Measurements from ENCODE around the gene YKT6.

YKT6 gene

DNA sequence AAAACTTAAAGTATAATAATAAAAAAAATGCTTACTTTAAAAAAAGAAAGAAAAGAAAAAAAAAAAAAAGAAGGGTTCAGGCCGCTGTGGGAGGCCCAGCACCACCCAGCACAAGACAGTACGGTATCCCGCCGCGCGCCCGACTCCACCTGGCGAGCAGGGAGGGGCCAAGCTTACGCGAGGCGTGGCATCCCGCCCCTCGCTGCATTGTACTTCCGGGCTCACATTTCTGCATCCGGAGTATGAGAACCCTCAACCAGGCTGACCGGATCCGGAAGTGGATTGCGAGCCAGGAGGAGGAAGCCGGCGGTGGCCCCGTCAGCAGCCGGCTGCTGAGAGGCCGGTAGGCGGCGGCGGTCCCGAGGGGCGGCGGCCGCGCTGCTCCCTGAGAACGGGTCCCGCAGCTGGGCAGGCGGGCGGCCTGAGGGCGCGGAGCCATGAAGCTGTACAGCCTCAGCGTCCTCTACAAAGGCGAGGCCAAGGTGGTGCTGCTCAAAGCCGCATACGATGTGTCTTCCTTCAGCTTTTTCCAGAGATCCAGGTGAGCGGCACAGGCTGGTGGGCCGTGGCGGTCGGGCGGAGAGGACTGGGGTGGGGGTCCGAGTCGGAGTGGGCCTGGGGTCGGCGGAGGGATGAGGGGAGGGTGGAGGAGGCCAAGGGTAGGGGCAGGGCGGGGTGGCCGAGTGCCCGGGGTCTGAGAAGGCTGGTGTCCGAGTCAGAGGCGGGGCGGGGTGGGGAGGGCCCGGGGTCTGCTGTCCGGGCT, at the start of gene YKT6:
Gene YKT6 (plus strand): TSS at position 280 of the 763 bp plus-strand sequence. CDS start 158 bp downstream, at position 438.
- ATAC-seq (peak; percentile 99), DNase-seq (peak; percentile 91 to 97)
- peaks cover 37% of the 10 kb centered on the region for H3K4me1 Mint-ChIP-seq
- peak within 1 kb of the TSS; percentile 85 to 93 for H3K4me3 Mint-ChIP-seq
- peak within 1 kb of the TSS; percentile 94 to 96 for H3K27ac Mint-ChIP-seq
- H3K9me3 Mint-ChIP-seq: no peaks in the 10 kb centered on the region
- H3K27me3 Mint-ChIP-seq: peaks cover 8% of the 10 kb centered on the region

DNA sequence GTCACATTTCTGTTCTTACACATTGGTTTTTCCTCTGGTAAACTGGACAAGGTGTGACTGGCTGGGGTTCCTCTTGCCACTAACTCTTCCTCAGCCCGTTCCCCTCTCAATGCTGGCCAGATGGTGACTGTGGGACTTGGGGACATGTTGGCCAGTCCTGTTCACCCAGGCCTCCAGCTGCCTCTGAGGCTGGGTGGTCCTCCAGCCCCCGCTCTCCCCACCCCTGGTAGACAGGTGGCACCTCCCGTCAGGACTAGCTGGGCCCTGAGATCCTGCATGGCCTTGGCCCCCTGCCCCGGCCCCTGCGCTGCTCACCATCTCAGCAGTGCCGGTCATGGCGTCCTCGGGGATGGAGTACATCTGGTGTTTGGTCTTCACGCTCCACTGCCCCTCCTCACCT, 48.8 kb upstream of the YKT6 start:
- Mint-ChIP-seq H3K4me1 (no peaks in the 10 kb centered on the region), H3K27ac (no peak overlapping the region), H3K4me3 (no peak overlapping the region), H3K9me3 (no peaks in the 10 kb centered on the region), H3K27me3 (no peaks in the 10 kb centered on the region)
- DNase-seq (no peak), ATAC-seq (no peak)

DNA sequence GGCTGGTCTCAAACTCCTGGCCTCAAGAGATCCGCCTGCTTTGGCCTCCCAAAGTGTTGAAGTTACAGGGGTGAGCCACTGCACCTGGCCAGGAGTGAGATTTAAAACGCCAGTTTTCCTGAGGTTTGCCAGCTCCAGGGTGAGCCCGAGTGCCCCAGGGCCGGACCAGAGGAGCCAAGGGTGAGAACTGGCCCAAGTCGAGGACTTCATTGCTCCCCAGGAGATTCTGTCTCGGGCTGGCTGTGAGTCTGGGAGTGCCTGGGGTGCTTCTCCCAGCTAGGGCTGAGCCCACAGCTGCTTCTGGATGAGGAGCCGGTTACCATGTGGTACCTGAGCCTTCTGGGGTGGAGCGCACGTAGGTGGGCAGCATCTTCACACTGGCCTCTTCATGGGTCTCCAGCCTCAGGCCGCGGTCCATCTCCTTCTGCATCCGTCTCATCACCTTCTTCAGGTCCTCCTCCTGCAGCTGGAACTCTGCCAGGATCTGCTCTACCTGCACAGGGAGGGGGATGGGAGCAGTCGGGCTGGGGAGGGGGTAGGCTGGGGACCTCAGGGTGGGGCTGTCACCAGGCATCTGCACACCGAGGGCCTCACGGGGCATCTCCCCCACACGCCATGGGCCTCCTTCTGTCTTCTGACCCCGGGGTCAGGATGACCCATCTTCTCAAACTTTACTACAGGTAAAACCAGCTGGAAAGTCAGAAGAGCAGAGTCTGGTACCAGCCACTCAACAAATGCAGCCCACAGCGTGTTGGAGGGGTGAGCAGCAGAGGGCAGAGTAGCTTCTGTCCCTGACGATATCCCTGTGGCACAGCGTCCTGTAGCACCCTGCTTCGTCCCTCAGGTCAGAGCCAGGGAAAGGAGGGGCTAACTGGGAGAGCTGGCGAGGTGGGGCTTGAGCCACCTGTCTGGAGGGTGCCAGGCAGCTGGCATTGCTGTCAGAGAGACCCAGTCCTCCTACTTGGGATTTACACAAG, 47.5 kb upstream of the YKT6 start:
- H3K4me3 Mint-ChIP-seq: no peak overlapping the region
- no peak overlapping the region for H3K27ac Mint-ChIP-seq
- H3K27me3 Mint-ChIP-seq: no peaks in the 10 kb centered on the region
- no peaks in the 10 kb centered on the region for H3K9me3 Mint-ChIP-seq
- no peaks in the 10 kb centered on the region for H3K4me1 Mint-ChIP-seq
- DNase-seq: no peak
- no peak for ATAC-seq

- Mint-ChIP-seq H3K27me3 (no peaks in the 10 kb centered on the region), H3K27ac (no peak overlapping the region), H3K9me3 (no peaks in the 10 kb centered on the region), H3K4me3 (no peak overlapping the region), H3K4me1 (no peaks in the 10 kb centered on the region)
- ATAC-seq (no peak), DNase-seq (no peak)
Observed at GRCh38 chr7:44153948-44154335, 46.8 kb upstream of the YKT6 start.

GRCh38 chr7:44154703-44155102, 46.1 kb upstream of the YKT6 start:
- H3K4me1 Mint-ChIP-seq: no peaks in the 10 kb centered on the region
- H3K4me3 Mint-ChIP-seq: no peak overlapping the region
- H3K27ac Mint-ChIP-seq: no peak overlapping the region
- no peak for DNase-seq
- ATAC-seq: no peak
- no peaks in the 10 kb centered on the region for H3K27me3 Mint-ChIP-seq
- H3K9me3 Mint-ChIP-seq: no peaks in the 10 kb centered on the region

- Mint-ChIP-seq H3K27ac (no peak overlapping the region), H3K4me3 (no peak overlapping the region), H3K4me1 (no peaks in the 10 kb centered on the region), H3K9me3 (no peaks in the 10 kb centered on the region), H3K27me3 (no peaks in the 10 kb centered on the region)
- DNase-seq: no peak
- ATAC-seq: no peak
Observed at GRCh38 chr7:44155191-44156185, 45.3 kb upstream of the YKT6 start.

- no peaks in the 10 kb centered on the region for H3K9me3 Mint-ChIP-seq
- H3K4me1 Mint-ChIP-seq: no peaks in the 10 kb centered on the region
- no peak overlapping the region for H3K27ac Mint-ChIP-seq
- no peak for ATAC-seq
- H3K27me3 Mint-ChIP-seq: no peaks in the 10 kb centered on the region
- H3K4me3 Mint-ChIP-seq: no peak overlapping the region
- no peak for DNase-seq
Observed at GRCh38 chr7:44156453-44157010, 44.2 kb upstream of the YKT6 start.

DNA sequence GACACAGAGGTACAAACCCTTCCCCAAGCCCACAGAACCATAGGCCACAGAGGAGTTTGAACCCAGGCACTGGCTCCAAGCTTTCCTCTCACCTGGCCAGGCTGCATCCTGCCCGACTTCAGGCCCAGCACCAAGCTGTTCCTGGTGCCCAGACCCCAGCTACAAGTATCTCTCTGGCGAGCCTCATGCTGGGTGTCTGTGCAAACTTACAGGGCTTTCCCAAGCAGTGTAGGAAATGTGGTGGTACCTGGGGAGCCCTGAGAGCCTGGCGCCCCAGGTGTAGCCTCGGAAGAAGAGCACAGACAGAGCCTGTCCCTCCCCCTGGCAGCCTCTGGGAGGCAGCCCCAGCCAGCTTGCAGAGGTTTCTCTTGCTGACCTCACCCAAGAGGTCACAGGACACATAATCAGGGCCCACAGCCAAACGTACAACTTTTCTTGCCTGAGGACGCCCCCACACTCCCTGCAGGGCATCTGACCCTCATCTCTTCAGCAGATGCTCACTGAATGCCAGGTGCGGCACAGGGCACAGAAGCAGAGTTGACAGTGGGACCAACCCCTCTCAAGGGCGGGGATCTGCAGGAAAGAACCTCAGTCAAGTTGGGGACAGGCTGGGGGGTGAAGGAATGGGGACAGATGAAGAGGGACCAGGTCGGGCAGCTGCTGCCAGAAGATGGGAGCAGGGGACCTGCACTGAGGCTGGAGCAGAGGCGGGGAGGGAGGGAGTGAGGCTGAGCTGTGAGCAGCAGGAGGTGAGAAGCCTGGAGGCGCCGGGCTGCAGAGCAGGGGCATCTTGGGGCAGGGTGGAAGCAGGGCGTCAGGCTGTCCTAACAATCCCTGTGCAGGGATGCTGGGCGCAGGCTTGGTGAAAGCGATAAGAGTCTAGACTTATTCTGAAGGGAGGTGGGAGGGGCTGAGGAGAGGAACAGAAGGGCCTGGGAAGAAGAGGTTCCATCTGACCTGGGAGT, 43.4 kb upstream of the YKT6 start:
- no peaks in the 10 kb centered on the region for H3K9me3 Mint-ChIP-seq
- H3K4me3 Mint-ChIP-seq: no peak overlapping the region
- H3K4me1 Mint-ChIP-seq: no peaks in the 10 kb centered on the region
- ATAC-seq: no peak
- DNase-seq: no peak
- no peaks in the 10 kb centered on the region for H3K27me3 Mint-ChIP-seq
- H3K27ac Mint-ChIP-seq: no peak overlapping the region

DNA sequence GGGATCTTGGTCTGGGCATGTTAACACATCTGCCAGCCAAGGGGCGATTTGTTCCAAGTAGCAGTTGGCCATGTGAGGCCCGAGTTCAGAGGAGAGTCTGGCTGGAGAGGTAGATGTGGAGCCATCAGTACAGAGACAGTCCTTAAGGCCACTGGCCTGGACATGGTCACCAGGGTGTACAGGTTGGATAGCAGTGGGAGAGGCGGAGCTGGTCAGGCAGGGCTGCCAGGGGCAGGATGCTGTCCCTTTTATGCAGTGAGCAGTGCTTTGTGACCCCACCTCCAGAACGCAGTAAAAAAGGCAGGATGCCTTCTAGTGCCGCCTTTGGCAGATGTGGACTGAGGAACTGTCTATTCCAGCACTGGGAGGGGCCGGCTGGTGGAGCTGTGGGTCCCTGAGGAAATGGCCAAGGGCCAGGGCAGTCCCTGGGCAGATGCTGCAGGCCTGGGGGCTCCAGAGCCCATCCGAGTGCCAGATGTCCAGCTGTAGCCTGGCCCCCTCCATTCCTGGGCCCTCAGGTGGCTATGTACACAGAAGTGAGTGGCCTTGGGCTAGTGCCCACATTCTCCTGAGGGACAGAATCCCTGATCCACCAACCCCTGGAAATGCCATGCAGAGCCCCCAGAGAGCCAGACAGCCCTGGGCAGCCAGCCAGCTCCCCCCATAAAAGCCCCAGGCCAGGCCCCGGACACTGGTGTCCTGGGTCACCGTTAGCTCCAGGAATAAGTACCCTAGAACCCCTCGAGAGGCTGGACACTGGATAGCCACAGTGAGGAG, 42.5 kb upstream of the YKT6 start:
- DNase-seq (no peak), ATAC-seq (no peak)
- Mint-ChIP-seq H3K4me3 (no peak overlapping the region), H3K4me1 (no peaks in the 10 kb centered on the region), H3K9me3 (no peaks in the 10 kb centered on the region), H3K27ac (peak overlapping the region in 1 of 2 donors; percentile 19), H3K27me3 (no peaks in the 10 kb centered on the region)

GRCh38 chr7:44158873-44159631, 41.7 kb upstream of the YKT6 start:
- no peak for DNase-seq
- H3K27ac Mint-ChIP-seq: no peak overlapping the region
- no peak overlapping the region for H3K4me3 Mint-ChIP-seq
- H3K4me1 Mint-ChIP-seq: no peaks in the 10 kb centered on the region
- H3K27me3 Mint-ChIP-seq: no peaks in the 10 kb centered on the region
- no peak for ATAC-seq
- no peaks in the 10 kb centered on the region for H3K9me3 Mint-ChIP-seq

- Mint-ChIP-seq H3K4me1 (no peaks in the 10 kb centered on the region), H3K27me3 (no peaks in the 10 kb centered on the region), H3K4me3 (no peak overlapping the region), H3K9me3 (no peaks in the 10 kb centered on the region), H3K27ac (no peak overlapping the region)
- ATAC-seq (no peak), DNase-seq (no peak)
Observed at GRCh38 chr7:44159824-44160630, 40.8 kb upstream of the YKT6 start.

DNA sequence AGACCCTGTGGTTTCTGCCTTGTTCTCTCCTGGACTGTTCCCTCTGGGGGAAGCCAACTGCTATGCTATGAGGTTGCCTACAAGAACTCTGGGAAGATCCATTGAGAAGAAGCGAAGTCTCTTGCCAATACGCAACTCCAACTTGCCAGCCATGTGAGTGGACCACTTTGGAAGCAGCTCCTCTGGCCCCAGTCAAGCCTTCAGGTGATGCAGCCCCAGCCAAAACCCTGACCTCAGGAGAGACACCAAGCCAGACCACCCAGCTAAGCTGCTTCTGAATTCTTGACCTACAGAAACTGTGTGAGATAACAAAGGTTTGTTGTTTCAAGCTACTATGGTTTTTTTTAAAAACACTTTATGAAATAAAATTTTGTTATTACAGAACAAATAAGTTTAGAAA, 39.4 kb upstream of the YKT6 start:
- Mint-ChIP-seq H3K9me3 (no peaks in the 10 kb centered on the region), H3K4me1 (no peaks in the 10 kb centered on the region), H3K27ac (no peak overlapping the region), H3K4me3 (no peak overlapping the region), H3K27me3 (no peaks in the 10 kb centered on the region)
- DNase-seq (no peak), ATAC-seq (no peak)
